Osteocyte (in vitro differentiated cells): ENCODE data around the gene MIX23. TPM values are rescaled to one million over a fixed set of nuclear protein-coding genes. Genes with fewer than 3 reads are reported as not detected.
A peak's percentile ranks its signal among the peaks of the same experiment; 100 is the strongest.

Experiments
- DNase-seq: peaks from one replicate; pipeline ENCODE4 v3.0.0; 2021; ENCODE audit warnings: mixed read lengths; ENCODE audit not compliant: unreplicated experiment; ENCODE audit errors: extremely low spot score
- H3K27ac Mint-ChIP-seq: one replicate; pipeline ENCODE4 v1.8.0; 2021; ENCODE audit warnings: mild to moderate bottlenecking, mixed read lengths; ENCODE audit not compliant: unreplicated experiment
- H3K27me3 Mint-ChIP-seq: one replicate; pipeline ENCODE4 v1.8.0; 2021; ENCODE audit warnings: mixed read lengths; ENCODE audit not compliant: unreplicated experiment
- H3K36me3 Mint-ChIP-seq: one replicate; pipeline ENCODE4 v1.8.0; 2021; ENCODE audit warnings: mixed read lengths; ENCODE audit not compliant: unreplicated experiment
- H3K4me1 Mint-ChIP-seq: one replicate; pipeline ENCODE4 v1.8.0; 2021; ENCODE audit warnings: mixed read lengths; ENCODE audit not compliant: unreplicated experiment
- H3K4me3 Mint-ChIP-seq: one replicate; pipeline ENCODE4 v1.8.0; 2021; ENCODE audit warnings: mild to moderate bottlenecking, moderate library complexity, mixed read lengths; ENCODE audit not compliant: unreplicated experiment
- H3K9me3 Mint-ChIP-seq: one replicate; pipeline ENCODE4 v1.8.0; 2021; ENCODE audit warnings: mixed read lengths; ENCODE audit not compliant: unreplicated experiment
- total RNA-seq: library from RNA; stranded (reverse); gene quantifications from 2 replicates; pipeline ENCODE4 v1.2.1, GENCODE V29; 2021
- TF ChIP-seq, protein P1 (sequence below): fragments of 200-600 bp; sonication (generic); IDR thresholded peaks from 2 replicates; pipeline ENCODE4 v1.5.0; 2021; ENCODE audit warnings: antibody characterized with exemption, mild to moderate bottlenecking, moderate library complexity

Gene MIX23
- total RNA-seq, 1 donor from 2014 or later: 18.1 TPM

DNA sequence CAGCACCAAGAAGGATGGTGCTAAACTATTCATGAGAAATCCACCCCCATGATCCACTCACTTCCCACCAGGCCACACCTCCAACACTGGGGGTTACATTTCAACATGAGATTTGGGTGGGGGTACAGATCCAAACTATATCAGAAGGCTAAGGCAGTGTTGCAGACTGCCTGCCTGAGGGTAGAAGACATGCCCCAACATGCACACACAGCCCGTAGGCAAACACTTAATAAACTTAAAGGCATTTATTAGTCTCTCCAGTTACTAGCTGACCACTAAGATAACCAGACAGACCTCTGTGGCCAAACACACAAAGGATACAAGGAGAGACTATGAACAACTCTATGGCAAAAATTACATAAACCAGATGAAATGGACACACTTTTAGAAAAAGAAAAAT is 11.1 kb upstream of the MIX23 start:
- DNase-seq: no peak
- H3K27ac Mint-ChIP-seq: no peak overlapping the region
- H3K9me3 Mint-ChIP-seq: no peaks in the 10 kb centered on the region
- no peak overlapping the region for H3K4me3 Mint-ChIP-seq
- TF ChIP-seq, protein P1, sequence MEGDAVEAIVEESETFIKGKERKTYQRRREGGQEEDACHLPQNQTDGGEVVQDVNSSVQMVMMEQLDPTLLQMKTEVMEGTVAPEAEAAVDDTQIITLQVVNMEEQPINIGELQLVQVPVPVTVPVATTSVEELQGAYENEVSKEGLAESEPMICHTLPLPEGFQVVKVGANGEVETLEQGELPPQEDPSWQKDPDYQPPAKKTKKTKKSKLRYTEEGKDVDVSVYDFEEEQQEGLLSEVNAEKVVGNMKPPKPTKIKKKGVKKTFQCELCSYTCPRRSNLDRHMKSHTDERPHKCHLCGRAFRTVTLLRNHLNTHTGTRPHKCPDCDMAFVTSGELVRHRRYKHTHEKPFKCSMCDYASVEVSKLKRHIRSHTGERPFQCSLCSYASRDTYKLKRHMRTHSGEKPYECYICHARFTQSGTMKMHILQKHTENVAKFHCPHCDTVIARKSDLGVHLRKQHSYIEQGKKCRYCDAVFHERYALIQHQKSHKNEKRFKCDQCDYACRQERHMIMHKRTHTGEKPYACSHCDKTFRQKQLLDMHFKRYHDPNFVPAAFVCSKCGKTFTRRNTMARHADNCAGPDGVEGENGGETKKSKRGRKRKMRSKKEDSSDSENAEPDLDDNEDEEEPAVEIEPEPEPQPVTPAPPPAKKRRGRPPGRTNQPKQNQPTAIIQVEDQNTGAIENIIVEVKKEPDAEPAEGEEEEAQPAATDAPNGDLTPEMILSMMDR: no peak
- no peaks in the 10 kb centered on the region for H3K27me3 Mint-ChIP-seq
- H3K36me3 Mint-ChIP-seq: peaks cover 10% of the 10 kb centered on the region
- peaks cover 4% of the 10 kb centered on the region for H3K4me1 Mint-ChIP-seq

DNA sequence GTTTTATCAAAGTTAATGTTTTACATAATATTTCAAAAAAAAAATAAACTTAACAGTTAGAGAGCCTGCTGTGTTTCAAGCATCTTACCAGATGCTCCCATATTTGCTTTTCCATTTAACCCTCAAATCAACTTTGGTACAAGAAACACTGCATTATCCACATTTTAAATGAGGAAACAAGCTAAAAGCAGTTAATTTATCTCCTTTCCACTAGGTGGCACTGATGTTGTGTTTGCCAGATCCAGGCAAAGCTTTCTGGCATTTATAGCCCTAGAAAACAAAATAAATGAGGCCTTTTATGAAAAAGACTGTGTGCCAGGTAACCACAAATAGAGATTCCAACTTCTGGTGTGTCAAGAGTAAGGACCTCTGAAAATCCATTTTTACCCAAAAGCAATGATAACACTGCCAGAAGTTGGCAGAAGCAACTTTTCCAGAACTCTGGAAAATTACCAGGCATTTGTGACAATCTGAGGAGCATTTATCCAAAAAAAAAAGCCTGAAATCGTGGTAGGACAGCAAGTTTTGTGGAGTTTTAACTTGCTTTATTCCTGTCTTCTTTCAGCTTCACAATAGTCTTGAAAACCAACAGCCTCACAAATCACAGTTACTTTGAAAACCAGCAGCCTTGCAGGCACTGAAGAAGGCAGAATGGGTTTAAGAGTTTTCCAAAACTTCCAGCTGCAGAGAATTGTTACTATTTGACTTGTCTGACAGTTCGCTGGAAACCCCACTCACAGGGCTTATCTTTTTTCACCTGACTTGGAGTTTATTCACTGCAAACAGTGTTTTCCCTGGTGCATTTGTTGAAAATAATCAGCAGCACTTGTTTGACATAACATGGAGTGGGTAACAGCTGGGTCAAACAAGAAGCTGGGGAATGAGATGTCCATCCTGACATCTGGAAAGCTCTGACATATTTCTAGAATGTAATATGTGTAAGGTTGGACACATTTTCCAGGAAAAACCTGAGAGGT is 10.1 kb upstream of the MIX23 start:
- no peaks in the 10 kb centered on the region for H3K9me3 Mint-ChIP-seq
- H3K27me3 Mint-ChIP-seq: no peaks in the 10 kb centered on the region
- H3K36me3 Mint-ChIP-seq: peaks cover 10% of the 10 kb centered on the region
- H3K4me3 Mint-ChIP-seq: no peak overlapping the region
- no peak for DNase-seq
- H3K4me1 Mint-ChIP-seq: peaks cover 4% of the 10 kb centered on the region
- H3K27ac Mint-ChIP-seq: no peak overlapping the region
- TF ChIP-seq, protein P1: peak; percentile 76

DNA sequence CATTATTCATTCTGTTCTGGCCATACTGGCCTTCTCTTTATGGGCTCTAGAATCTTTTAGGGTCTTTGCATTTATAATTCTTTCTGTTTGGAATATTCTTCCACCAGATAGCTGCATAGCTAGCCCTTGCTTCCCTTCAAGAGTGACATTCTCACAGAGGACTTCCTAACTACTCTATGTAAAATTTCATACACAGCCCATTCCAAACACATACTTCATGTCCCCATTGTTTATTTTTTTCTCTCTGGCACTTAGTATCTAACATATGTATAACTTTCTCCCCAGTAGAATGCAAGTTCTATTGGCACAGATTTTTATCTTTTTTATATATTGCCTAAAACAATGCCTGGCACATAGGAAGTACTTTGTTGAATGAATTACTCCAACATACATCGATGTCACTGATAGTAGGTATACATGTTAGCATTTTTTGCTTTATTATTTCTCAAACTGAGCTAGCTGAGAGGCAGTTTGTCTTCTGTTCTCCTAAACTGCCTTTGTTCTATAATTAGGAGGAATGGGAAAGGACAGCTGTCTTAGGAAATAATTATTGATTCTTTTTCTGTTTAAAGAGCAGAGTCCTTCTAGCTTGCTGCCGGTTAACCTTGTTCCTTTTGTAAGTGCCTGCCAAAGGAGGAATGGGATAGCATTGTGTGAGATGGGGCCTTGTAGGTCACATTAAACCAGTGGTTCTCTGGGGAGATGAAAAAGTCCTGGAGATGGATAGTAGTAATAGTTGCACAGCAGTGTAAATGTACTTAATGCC is 8.8 kb upstream of the MIX23 start:
- no peaks in the 10 kb centered on the region for H3K27me3 Mint-ChIP-seq
- DNase-seq: no peak
- no peak overlapping the region for H3K27ac Mint-ChIP-seq
- no peak overlapping the region for H3K4me3 Mint-ChIP-seq
- H3K4me1 Mint-ChIP-seq: peaks cover 3% of the 10 kb centered on the region
- TF ChIP-seq, protein P1: no peak
- H3K36me3 Mint-ChIP-seq: peaks cover 10% of the 10 kb centered on the region
- H3K9me3 Mint-ChIP-seq: no peaks in the 10 kb centered on the region

DNA sequence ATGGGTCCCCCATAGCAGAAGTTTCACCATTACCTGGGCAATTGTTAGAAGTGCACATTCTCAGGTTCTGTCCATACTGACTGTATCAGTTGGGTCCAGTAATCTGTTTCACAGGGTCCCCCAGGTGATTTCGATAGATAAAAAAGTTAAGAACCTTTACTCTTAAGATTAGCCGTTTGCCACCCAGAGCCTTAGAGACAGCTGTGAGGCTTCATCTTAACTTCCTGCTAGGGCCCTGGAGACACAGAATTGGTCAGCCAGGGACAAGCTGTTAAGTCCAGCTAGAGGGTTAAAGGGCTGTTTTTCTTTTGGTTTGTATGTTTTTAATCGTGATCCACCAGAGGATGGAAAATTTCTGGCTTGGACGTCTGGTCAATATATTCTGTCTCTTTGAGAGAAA is 7.6 kb upstream of the MIX23 start:
- H3K27ac Mint-ChIP-seq: no peak overlapping the region
- DNase-seq: no peak
- TF ChIP-seq, protein P1: no peak
- peaks cover 10% of the 10 kb centered on the region for H3K36me3 Mint-ChIP-seq
- no peaks in the 10 kb centered on the region for H3K27me3 Mint-ChIP-seq
- H3K4me3 Mint-ChIP-seq: no peak overlapping the region
- H3K4me1 Mint-ChIP-seq: peaks cover 3% of the 10 kb centered on the region
- no peaks in the 10 kb centered on the region for H3K9me3 Mint-ChIP-seq

DNA sequence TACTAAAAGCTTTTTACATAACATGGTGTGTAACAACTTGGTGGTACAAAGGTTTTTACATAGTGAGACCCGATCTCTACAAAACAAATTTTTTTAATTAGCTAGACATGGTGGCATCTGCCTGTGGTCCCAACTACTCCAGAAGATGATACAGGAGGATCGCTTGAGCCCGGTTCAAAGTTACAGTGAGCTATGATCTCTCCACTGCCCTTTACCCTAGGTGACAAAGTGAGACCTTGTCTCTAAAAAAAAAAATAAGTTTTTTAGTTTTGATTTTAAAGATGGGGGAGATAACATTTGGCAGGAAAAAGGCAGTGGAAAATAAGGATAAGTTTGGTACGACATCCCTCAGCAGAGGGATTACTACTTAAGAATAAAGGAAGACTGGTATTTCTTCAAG is 6.9 kb upstream of the MIX23 start:
- TF ChIP-seq, protein P1: no peak
- no peaks in the 10 kb centered on the region for H3K9me3 Mint-ChIP-seq
- H3K36me3 Mint-ChIP-seq: peaks cover 8% of the 10 kb centered on the region
- no peak overlapping the region for H3K4me3 Mint-ChIP-seq
- peaks cover 3% of the 10 kb centered on the region for H3K4me1 Mint-ChIP-seq
- DNase-seq: no peak
- no peak overlapping the region for H3K27ac Mint-ChIP-seq
- H3K27me3 Mint-ChIP-seq: no peaks in the 10 kb centered on the region
